GM20000 (cell line): ENCODE results near the gene GRM4.

ENCODE experiments used
- DNase-seq: peaks from one replicate; pipeline ENCODE4 v3.0.0; 2012; ENCODE audit warnings: low spot score
- TF ChIP-seq, protein P1 (sequence below): IDR thresholded peaks from 2 replicates; pipeline ENCODE4 v1.5.1; 2012; ENCODE audit warnings: mild to moderate bottlenecking, control low read depth; ENCODE audit errors: extremely low read depth, missing control alignments

GRM4 gene

DNA sequence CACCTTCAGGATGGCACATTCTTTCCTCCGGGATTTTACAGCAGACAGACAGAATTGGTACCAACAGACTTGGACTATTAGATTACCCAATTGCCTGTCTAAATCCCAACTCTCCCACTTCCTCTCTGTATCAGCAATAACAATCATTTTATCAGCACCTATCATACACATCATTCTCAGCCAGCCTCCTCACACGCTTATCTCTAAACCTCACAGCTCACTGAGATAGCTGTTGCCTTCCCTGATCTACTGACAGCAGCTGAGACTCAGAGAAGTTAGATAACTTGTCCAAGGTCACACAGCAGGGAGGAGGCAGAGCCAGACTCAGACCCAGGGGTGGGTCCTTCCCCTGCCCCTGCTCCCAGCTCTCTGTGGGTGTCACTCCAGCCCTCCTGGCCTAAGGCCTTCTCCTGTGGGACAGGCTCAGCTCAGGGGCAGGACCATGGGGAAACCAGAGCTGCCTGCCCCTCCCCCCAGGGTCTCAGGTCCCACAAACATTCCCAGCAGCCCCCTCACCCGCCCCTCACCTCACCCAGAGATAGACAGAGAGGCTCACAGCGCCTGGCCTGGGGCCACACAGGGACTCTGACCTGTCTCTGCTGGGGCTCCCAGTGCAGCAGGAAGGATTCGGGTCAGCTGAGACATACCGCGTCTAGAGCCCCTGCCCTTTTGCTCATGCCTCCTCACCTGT lies 92.8 kb downstream of the GRM4 start:
- TF ChIP-seq, protein P1, sequence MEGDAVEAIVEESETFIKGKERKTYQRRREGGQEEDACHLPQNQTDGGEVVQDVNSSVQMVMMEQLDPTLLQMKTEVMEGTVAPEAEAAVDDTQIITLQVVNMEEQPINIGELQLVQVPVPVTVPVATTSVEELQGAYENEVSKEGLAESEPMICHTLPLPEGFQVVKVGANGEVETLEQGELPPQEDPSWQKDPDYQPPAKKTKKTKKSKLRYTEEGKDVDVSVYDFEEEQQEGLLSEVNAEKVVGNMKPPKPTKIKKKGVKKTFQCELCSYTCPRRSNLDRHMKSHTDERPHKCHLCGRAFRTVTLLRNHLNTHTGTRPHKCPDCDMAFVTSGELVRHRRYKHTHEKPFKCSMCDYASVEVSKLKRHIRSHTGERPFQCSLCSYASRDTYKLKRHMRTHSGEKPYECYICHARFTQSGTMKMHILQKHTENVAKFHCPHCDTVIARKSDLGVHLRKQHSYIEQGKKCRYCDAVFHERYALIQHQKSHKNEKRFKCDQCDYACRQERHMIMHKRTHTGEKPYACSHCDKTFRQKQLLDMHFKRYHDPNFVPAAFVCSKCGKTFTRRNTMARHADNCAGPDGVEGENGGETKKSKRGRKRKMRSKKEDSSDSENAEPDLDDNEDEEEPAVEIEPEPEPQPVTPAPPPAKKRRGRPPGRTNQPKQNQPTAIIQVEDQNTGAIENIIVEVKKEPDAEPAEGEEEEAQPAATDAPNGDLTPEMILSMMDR, result no peak

DNA sequence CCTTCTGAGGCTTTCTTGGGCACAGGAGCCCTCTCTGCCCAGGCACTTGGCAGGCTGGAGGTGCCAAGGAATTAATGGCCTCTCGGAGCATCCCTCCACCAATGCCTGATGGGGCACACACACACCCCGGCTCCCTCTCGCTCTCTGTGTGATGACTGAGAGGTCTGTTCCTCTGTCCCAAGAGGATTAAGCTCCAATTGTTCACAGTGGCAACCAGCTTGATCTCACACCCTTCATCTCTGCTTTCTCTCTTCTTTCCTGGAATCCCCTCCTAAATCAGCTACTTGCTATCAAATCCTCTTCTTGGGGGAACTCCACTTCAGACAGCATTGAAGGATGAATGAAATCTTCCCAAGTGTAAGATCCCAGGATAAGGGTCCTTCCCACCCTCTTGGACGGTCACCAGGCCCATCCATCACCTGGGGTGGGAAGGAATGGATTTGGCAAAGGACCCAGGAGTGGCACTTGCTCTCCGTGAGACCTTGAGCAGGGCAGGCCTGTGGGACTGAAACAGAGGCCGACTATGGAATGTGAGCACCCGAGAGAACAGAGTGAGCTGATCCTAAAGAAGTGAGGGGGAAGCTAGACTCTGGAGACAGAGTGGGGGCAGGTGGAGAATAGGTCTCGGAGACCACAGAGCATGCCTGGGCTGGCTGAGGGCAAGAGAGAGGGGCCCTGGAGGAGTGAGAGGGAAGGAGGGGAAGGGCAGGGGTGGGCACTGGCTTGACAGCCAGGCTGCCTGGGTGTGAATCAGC lies 93.6 kb downstream of the GRM4 start:
- TF ChIP-seq, protein P1, result no peak
- DNase-seq, result no peak

More for the DNA sequence above, 92.8 kb downstream of the GRM4 start:
- DNase-seq, result no peak

DNA sequence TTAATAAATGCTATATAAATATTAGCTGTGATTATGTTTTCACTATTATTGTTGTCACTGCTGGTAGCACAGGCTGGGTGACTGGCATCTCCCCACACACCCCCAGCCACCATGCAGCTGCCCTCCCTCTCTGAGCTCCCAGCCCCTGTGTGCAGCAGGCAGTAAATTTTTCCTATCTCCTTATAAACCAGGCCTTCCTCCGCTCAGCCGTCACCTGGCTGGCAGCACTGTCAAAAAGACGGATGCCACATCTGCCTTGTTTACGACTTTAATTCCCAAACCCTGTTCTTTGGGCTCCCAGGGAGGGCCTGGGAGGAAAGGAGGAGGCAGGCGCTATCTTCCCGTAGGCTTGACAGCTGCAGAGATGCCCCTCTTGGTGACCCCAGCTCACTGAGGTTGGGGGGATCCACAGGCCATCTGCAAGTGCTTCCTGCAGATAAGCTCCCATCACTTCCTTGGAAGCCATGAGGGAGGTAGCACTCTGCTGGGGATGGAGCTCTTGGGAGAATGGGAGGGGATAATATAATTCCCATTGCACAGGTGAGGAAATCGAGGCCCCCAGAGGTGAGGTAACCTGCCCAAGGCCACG lies 94.5 kb downstream of the GRM4 start:
- DNase-seq, result no peak
- TF ChIP-seq, protein P1, result no peak

DNA sequence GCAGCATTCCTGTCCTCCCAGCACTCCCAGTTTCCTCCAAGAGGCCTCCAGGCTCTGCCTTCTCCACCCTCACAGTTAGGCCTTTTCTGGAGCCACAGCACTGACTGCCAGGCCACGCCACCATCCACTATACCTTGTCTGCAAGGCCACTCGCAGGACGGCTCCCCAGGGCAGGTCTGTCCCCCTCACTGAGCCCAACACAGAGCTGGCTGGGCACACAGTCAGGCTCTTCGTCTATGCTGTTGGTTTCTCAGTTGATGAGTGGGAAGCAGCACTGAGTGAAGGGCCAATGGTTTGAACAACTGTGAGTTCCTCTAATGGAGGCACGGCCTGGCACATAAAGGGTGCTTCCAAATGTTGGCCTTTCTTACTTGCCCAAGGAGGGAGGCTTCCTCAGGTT lies 95.2 kb downstream of the GRM4 start:
- no peak for DNase-seq
- TF ChIP-seq, protein P1, result no peak

DNA sequence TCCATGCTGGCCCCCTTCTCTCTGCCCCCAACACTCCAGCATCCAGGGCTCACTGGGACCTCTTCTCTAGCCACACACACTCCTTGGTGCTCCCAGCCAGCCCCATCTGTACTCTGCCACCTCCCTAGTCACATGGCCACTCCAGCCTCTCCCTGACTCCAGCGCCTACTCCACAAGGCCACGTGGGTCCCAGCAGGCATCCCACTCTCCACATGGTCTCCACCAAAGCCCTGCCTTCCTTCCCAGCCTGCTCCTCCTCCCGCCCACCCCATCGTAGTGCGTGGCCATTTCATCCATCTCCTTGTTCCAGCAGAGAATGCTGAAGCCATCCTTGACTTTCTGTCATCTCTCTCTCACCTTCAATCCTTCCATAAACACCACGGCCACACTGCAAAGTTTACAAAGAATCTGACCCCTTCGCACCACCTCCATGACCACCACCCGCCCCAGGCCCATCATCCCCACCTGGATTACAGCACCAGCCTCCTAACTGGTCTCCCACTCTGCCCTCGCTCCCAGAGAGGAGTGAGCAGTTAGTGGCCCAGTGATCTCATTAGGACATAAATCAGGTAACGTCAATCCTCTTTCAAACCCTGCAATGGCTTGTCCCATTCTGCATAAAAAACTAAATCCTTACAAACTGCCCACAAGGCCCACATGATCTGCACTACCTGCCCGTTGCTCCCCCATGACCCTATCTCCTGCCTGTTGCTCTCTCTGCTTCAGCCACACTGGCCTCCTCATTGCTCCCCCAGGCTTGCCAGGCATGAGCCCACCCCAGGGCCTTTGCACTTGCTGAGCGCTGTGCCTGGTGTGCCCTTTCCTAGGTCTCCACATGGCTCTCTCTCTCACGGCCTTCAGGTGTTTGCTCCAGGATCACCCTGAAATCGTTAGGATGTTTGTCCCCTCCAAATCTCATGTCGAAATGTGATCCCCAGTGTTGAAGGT lies 96.2 kb downstream of the GRM4 start:
- DNase-seq, result no peak
- TF ChIP-seq, protein P1, result no peak

DNA sequence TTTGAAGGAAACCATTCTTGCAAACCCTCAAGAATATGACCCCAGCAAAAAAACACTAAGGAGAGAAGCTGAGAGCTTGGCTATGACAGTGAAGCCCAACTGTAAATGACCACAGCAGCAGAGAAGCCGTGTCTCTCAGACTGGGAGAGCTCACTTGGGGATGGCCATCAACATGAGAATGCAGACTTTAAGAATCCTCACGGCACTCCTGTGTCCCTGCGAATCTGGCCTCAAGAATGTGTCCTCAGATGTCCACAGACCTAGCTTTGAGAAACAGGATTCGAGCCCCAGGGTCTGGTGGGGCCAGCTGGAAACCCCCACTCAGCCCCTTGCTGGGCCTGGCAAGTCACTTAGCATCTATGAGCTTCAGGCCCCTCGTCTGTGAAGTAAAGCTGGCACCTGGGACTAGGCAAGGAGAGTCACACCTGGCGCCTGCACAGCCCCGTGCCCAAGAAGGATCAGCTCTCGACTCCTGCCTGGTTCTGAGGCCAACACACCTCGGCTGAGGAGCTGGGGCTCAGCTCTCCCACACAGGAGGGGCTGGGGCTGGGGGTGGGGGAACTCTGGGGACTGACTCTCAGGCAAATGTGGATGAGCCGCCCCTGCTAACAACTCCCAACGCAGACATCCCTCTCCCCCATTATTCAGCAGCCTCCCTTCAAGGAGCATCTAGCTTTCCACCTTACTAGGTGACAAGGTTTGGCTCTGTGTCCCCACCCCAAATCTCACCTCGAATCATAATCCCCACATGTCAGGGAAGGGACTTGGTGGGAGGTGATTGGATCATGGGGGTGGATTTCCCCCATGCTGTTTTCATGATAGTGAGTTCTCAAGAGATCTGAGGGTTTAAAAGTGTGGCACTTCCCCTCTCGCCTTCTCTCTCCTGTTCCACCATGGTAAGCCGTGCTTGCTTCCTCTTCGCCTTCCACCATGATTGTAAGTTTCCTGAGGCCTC lies 97.7 kb downstream of the GRM4 start:
- TF ChIP-seq, protein P1, result no peak
- DNase-seq, result no peak
